Pancreas (tissue), 10 donors: ENCODE data around the gene EIF2B5. TPM values are rescaled to one million over a fixed set of nuclear protein-coding genes. Genes with fewer than 3 reads are reported as not detected.

Source experiments
- ATAC-seq, 4 donors: fragments of 200-7000 bp; cut with Tn5 transposase; one replicate each; pipeline versions ENCODE4 v1.8.0 to v1.9.1; 2020; ENCODE audit warnings: mild to moderate bottlenecking in 4 of 4, moderate library complexity in 4 of 4
- DNase-seq, 6 donors: peaks; one replicate each; pipeline ENCODE4 v3.0.0-alpha.2; 2020
- FAIRE-seq: peaks from 2 replicates; lab custom pipeline; 2012; peaks lifted over from hg19 to GRCh38; lab: Jason Lieb, UNC
- H3K27ac ChIP-seq, 4 donors: fragments of 200-600 bp; sonication (generic); 1 replicate in 3 of 4; 2 replicates in 1 of 4; pipeline versions ENCODE4 v1.5.0 to v1.8.0; 2020
- H3K27me3 ChIP-seq, 4 donors: fragments of 200-600 bp; one replicate each; pipeline ENCODE4 v1.8.0; 2021
- H3K36me3 ChIP-seq, 3 donors: fragments of 200-600 bp; sonication (generic) in 1 of 3; one replicate each; pipeline versions ENCODE4 v1.5.0 to v1.8.0; 2020 to 2021
- H3K4me1 ChIP-seq, 3 donors: fragments of 200-600 bp; one replicate each; pipeline ENCODE4 v1.8.0; 2021
- H3K4me3 ChIP-seq, 4 donors: fragments of 200-600 bp; sonication (generic) in 2 of 4; one replicate each; pipeline versions ENCODE4 v1.5.0 to v1.8.0; 2020 to 2021
- H3K9me3 ChIP-seq, 4 donors: fragments of 200-600 bp; one replicate each; pipeline ENCODE4 v1.8.0; 2021
- WGBS, 2 donors: extraction: QIAGEN DNeasy Blood & Tissue Kit; methylation state at CpG; one replicate each; pipeline ENCODE4 v1.1.7; 2013; 5-methylcytosine and 5-hydroxymethylcytosine counted together
- intact Hi-C, 3 donors: fragments of 100-400 bp; cut with DNase I; formaldehyde crosslinking; loops; one replicate each; pipeline versions ENCODE4 v1.11.1 to v1.14.2; 2022
- polyA plus RNA-seq, 2 donors: library from polyadenylated mRNA; stranded (reverse); fragments of 200-250 nt; gene quantifications; one replicate each; pipeline ENCODE4 v1.2.3, GENCODE V29; 2013
- total RNA-seq, 6 donors: library from RNA; stranded (reverse); fragmentation: NEBNext Ultra II Directional in 4 of 6; extraction: Animal tissue kit (Norgen Biotek cat#: 25700) in 4 of 6; gene quantifications; one replicate each; pipeline versions ENCODE4 v1.2.1 to v1.2.4, GENCODE V29; 2021 to 2023
- TF ChIP-seq, protein P1 (sequence below), 4 donors: fragments of 200-600 bp; sonication (generic) in 3 of 4; IDR thresholded peaks; one replicate each; pipeline versions ENCODE4 v1.5.0 to v1.8.0; 2021; ENCODE audit warnings: antibody characterized with exemption in 4 of 4
- donor health status: healthy with polysubstance abuse.
- donor health status: DM: no; HTN: no; CAD: no; lungs with moderate emphysema.
- donor health status: DM: no; HTN: no; CAD: no.
- donor health status: control.
- donor health status: control.
- donor health status: Bipolar disorder and iron deficiency.
- donor health status: DM: yes; HTN: yes; CAD: no.
- donor health status: DM: no; HTN: no; CAD: no.
- donor health status: DM: no; HTN: no; CAD: no.
- donor health status: DM: yes; HTN: yes; CAD: no.

Gene EIF2B5
- total and polyA plus RNA-seq, 8 donors: 12.4 to 53.3 (median 20.1) TPM

DNA sequence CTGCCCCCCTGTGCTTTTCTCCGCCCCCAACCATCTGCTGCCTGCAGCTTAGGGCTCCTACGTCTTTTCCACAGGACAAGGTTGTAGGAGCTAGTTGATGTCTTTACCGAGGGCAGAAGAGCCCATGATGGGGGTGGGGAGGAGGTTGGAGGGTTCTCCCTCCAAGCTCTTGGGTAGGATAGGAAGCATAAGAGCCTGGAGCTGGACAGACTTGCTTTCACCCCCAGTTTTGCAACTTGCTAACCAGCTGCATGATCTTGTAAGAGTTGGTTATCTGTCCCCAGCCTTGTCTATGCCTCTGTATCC lies 51.7 kb downstream of the EIF2B5 start:
- no peaks in the 10 kb centered on the region for H3K27me3 ChIP-seq
- TF ChIP-seq, protein P1, sequence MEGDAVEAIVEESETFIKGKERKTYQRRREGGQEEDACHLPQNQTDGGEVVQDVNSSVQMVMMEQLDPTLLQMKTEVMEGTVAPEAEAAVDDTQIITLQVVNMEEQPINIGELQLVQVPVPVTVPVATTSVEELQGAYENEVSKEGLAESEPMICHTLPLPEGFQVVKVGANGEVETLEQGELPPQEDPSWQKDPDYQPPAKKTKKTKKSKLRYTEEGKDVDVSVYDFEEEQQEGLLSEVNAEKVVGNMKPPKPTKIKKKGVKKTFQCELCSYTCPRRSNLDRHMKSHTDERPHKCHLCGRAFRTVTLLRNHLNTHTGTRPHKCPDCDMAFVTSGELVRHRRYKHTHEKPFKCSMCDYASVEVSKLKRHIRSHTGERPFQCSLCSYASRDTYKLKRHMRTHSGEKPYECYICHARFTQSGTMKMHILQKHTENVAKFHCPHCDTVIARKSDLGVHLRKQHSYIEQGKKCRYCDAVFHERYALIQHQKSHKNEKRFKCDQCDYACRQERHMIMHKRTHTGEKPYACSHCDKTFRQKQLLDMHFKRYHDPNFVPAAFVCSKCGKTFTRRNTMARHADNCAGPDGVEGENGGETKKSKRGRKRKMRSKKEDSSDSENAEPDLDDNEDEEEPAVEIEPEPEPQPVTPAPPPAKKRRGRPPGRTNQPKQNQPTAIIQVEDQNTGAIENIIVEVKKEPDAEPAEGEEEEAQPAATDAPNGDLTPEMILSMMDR (IDR thresholded peaks at IDR 0.05): no peak
- intact Hi-C loops: no loop called here
- H3K4me3 ChIP-seq: peak overlapping the region; percentile 61 to 89 (median 76)
- ATAC-seq (no peak), DNase-seq (no peak), FAIRE-seq (no peak)
- 1 to 11% methylated on average over 3 of the region's 3 CpGs for WGBS, 2 donors
- H3K9me3 ChIP-seq: no peaks in the 10 kb centered on the region
- no peak overlapping the region for H3K27ac ChIP-seq
- peaks cover 0 to 18% (median 0%) of the 10 kb centered on the region in 3 donors for H3K4me1 ChIP-seq
- H3K36me3 ChIP-seq: peaks cover 0 to 52% (median 25%) of the 10 kb centered on the region in 3 donors

DNA sequence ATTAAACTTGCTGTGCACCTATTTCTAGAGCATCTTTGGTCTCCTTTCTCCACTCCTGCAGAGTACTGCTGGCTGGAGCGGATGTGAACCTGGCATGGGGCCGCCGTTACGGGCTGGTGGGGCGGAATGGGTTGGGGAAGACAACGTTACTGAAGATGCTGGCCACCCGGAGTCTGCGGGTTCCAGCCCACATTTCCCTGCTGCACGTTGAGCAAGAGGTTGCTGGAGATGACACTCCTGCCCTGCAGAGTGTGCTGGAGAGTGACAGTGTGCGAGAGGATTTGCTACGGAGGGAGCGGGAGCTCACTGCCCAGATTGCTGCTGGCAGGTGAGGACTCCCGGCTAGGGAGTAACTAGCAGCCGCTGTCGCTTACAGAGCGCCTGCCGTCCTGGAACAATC lies 52.9 kb downstream of the EIF2B5 start:
- TF ChIP-seq, protein P1 (IDR thresholded peaks at IDR 0.05): no peak
- Histone ChIP-seq H3K4me1 (peaks cover 0 to 18% (median 0%) of the 10 kb centered on the region in 3 donors), H3K36me3 (peaks cover 3 to 52% (median 29%) of the 10 kb centered on the region in 3 donors), H3K4me3 (no peak overlapping the region), H3K9me3 (no peaks in the 10 kb centered on the region), H3K27ac (no peak overlapping the region), H3K27me3 (no peaks in the 10 kb centered on the region)
- DNase-seq (no peak), FAIRE-seq (no peak), ATAC-seq (no peak)
- 82 to 85% methylated on average over 17 of the region's 17 CpGs for WGBS, 2 donors
- intact Hi-C loops: no loop called here

DNA sequence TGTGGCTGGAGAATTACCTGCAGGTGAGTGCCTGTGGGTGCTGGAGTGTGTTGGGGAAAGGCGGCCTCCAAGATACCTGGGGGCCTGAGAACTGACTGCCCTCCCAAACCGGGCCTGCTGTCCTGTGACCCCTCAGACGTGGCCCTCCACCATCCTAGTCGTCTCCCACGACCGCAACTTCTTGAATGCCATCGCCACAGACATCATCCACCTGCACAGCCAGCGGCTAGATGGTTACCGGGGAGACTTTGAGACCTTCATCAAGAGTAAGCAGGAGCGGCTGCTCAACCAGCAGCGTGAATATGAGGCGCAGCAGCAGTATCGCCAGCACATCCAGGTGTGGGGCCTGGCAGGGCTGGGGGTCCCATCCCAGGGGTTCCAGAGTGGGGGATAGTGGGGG lies 54.3 kb downstream of the EIF2B5 start:
- DNase-seq (no peak), FAIRE-seq (no peak), ATAC-seq (no peak)
- intact Hi-C loops: no loop called here
- Histone ChIP-seq H3K9me3 (no peaks in the 10 kb centered on the region), H3K4me3 (no peak overlapping the region), H3K4me1 (peaks cover 0 to 18% (median 0%) of the 10 kb centered on the region in 3 donors), H3K27ac (no peak overlapping the region), H3K27me3 (no peaks in the 10 kb centered on the region), H3K36me3 (peaks cover 8 to 57% (median 43%) of the 10 kb centered on the region in 3 donors)
- 91 to 92% methylated on average over 13 of the region's 13 CpGs for WGBS, 2 donors
- TF ChIP-seq, protein P1 (IDR thresholded peaks at IDR 0.05): no peak

- no peak for ATAC-seq
- peaks cover 8 to 67% (median 44%) of the 10 kb centered on the region in 3 donors for H3K36me3 ChIP-seq
- 92% methylated on average over 10 of the region's 10 CpGs for WGBS, 2 donors
- DNase-seq: peak in 1 of 6 donors; percentile 59
- FAIRE-seq: no peak
- no peaks in the 10 kb centered on the region for H3K4me1 ChIP-seq
- no peaks in the 10 kb centered on the region for H3K27me3 ChIP-seq
- H3K4me3 ChIP-seq: no peak overlapping the region
- H3K27ac ChIP-seq: no peak overlapping the region
- TF ChIP-seq, protein P1 (IDR thresholded peaks at IDR 0.05): no peak
- intact Hi-C loops: loop anchor here in 1 of 3 donors (10.0 kb wide), 1 partner anchor 52 kb away; the partner anchor contains the start of genes ALG3 and EEF1AKMT4
- H3K9me3 ChIP-seq: no peaks in the 10 kb centered on the region
Measured at GRCh38 chr3:184192889-184193288, 57.7 kb downstream of the EIF2B5 start.

GRCh38 chr3:184193991-184194539 lies 58.9 kb downstream of the EIF2B5 start:
- H3K4me3 ChIP-seq: no peak overlapping the region
- H3K27me3 ChIP-seq: no peaks in the 10 kb centered on the region
- no peaks in the 10 kb centered on the region for H3K9me3 ChIP-seq
- H3K27ac ChIP-seq: no peak overlapping the region
- no peaks in the 10 kb centered on the region for H3K4me1 ChIP-seq
- ATAC-seq (no peak), DNase-seq (no peak), FAIRE-seq (no peak)
- 80 to 84% methylated on average over 9 of the region's 9 CpGs for WGBS, 2 donors
- intact Hi-C loops: loop anchor here in 1 of 3 donors (10.0 kb wide), 1 partner anchor 51 kb away; the partner anchor contains the start of genes ALG3 and EEF1AKMT4
- TF ChIP-seq, protein P1 (IDR thresholded peaks at IDR 0.05): no peak
- peaks cover 8 to 64% (median 44%) of the 10 kb centered on the region in 3 donors for H3K36me3 ChIP-seq
